Ishikawa (cell line): ENCODE measurements around the gene EZR.

ENCODE experiments used
- CEBPB ChIP-seq: IDR thresholded peaks from 2 replicates; pipeline ENCODE4 v1.6.1; 2012
- CREB1 ChIP-seq: IDR thresholded peaks from 2 replicates; pipeline ENCODE4 v1.6.1; 2012; ENCODE audit warnings: low read depth
- EGR1 ChIP-seq: IDR thresholded peaks from 2 replicates; pipeline ENCODE4 v1.6.1; 2012
- EP300 ChIP-seq: IDR thresholded peaks from 2 replicates; pipeline ENCODE4 v1.6.1; 2012; ENCODE audit warnings: borderline replicate concordance
- FOXM1 ChIP-seq: IDR thresholded peaks from 2 replicates; pipeline ENCODE4 v1.6.1; 2012; ENCODE audit warnings: low read depth, borderline replicate concordance
- MAX ChIP-seq: IDR thresholded peaks from 2 replicates; pipeline ENCODE4 v1.6.1; 2012
- NFIC ChIP-seq: IDR thresholded peaks from 2 replicates; pipeline ENCODE4 v1.6.1; 2012
- REST ChIP-seq: IDR thresholded peaks from 2 replicates; pipeline ENCODE4 v1.6.1; 2012; ENCODE audit warnings: low read depth, mild to moderate bottlenecking
- TAF1 ChIP-seq: IDR thresholded peaks from 2 replicates; pipeline ENCODE4 v1.6.1; 2012; ENCODE audit warnings: low read depth, mild to moderate bottlenecking
- TCF12 ChIP-seq: IDR thresholded peaks from 2 replicates; pipeline ENCODE4 v1.6.1; 2012; ENCODE audit warnings: low read depth
- TEAD4 ChIP-seq: IDR thresholded peaks from 2 replicates; pipeline ENCODE4 v1.6.1; 2012
- USF1 ChIP-seq: IDR thresholded peaks from 2 replicates; pipeline ENCODE4 v1.6.1; 2012
- YY1 ChIP-seq: IDR thresholded peaks from 2 replicates; pipeline ENCODE4 v1.6.1; 2012; ENCODE audit warnings: low read depth
- ZBTB7A ChIP-seq: IDR thresholded peaks from 2 replicates; pipeline ENCODE4 v1.6.1; 2012; ENCODE audit warnings: low read depth

EZR gene

GRCh38 chr6:158828807-158829206 lies 9.6 kb upstream of the EZR start:
- no peak for TF ChIP-seq FOXM1

GRCh38 chr6:158826819-158827501 lies 7.8 kb upstream of the EZR start:
- TF ChIP-seq CREB1 (no peak), ZBTB7A (no peak), USF1 (no peak), MAX (no peak), TAF1 (no peak), REST (no peak)

- TF ChIP-seq NFIC: no peak
- no peak for TF ChIP-seq USF1
- no peak for TF ChIP-seq ZBTB7A
- TF ChIP-seq MAX: no peak
- no peak for TF ChIP-seq REST
- no peak for TF ChIP-seq TCF12
- no peak for TF ChIP-seq FOXM1
- no peak for TF ChIP-seq YY1
- no peak for TF ChIP-seq TAF1
- no peak for TF ChIP-seq TEAD4
- no peak for TF ChIP-seq EP300
These were observed 6.8 kb upstream of the EZR start for GRCh38 chr6:158825951-158826306.

GRCh38 chr6:158825038-158825950 lies 6.1 kb upstream of the EZR start:
- TF ChIP-seq YY1 (no peak), MAX (no peak), EGR1 (no peak), TCF12 (no peak), USF1 (no peak), CREB1 (no peak), TAF1 (no peak), EP300 (no peak), FOXM1 (no peak), TEAD4 (no peak), ZBTB7A (no peak), CEBPB (no peak)

- no peak for TF ChIP-seq FOXM1
- no peak for TF ChIP-seq EGR1
These were observed 932 bp upstream of the EZR start for GRCh38 chr6:158819977-158820622.
